WTC11 (cell line): Measurements from ENCODE around the gene HNRNPCL4.
"Not testable (repeated sequence)": the region's sequence is repeated elsewhere in the genome, so short reads cannot be mapped to it uniquely, and the experiment has no call there.

Experiments
- CTCF ChIP-seq: fragments of 200-600 bp; IDR thresholded peaks from 2 replicates; pipeline ENCODE4 v1.8.0; 2022; ENCODE audit warnings: antibody characterized with exemption
- ESRRA ChIP-seq: sonication (generic); formaldehyde crosslinking; IDR thresholded peaks from 2 replicates; pipeline ENCODE4 v1.8.1; 2022; ENCODE audit warnings: mild to moderate bottlenecking, missing genetic modification reagents, borderline replicate concordance
- FOXJ3 ChIP-seq: sonication (generic); formaldehyde crosslinking; IDR thresholded peaks from 2 replicates; pipeline ENCODE4 v1.9.0; 2021; ENCODE audit warnings: missing genetic modification reagents, mild to moderate bottlenecking, borderline replicate concordance
- FOXK1 ChIP-seq: sonication (generic); formaldehyde crosslinking; IDR thresholded peaks from 2 replicates; pipeline ENCODE4 v1.8.0; 2022; ENCODE audit warnings: mild to moderate bottlenecking, moderate library complexity, missing genetic modification reagents
- JAZF1 ChIP-seq: fragments of 250-450 bp; sonication (Bioruptor Pico); IDR thresholded peaks from 2 replicates; pipeline ENCODE4 v1.9.0; 2021; ENCODE audit warnings: moderate library complexity, mild to moderate bottlenecking, inconsistent platforms
- JUN ChIP-seq: sonication (generic); formaldehyde crosslinking; IDR thresholded peaks from 2 replicates; pipeline ENCODE4 v1.8.0; 2023; ENCODE audit warnings: mild to moderate bottlenecking, missing genetic modification reagents
- MAX ChIP-seq: sonication (generic); formaldehyde crosslinking; IDR thresholded peaks from 2 replicates; pipeline ENCODE4 v1.8.0; 2022; ENCODE audit warnings: mild to moderate bottlenecking, missing genetic modification reagents
- NFYB ChIP-seq: sonication (generic); formaldehyde crosslinking; conservative IDR thresholded peaks from 2 replicates; pipeline ENCODE4 v1.8.0; 2022; ENCODE audit warnings: low read depth, missing genetic modification reagents
- SP1 ChIP-seq: sonication (generic); formaldehyde crosslinking; conservative IDR thresholded peaks from 2 replicates; pipeline ENCODE4 v1.8.1; 2022; ENCODE audit warnings: missing genetic modification reagents
- ZNF232 ChIP-seq: sonication (generic); formaldehyde crosslinking; IDR thresholded peaks from 2 replicates; pipeline ENCODE4 v1.8.0; 2022; ENCODE audit warnings: mild to moderate bottlenecking, missing genetic modification reagents
- ZNF512 ChIP-seq: sonication (generic); formaldehyde crosslinking; IDR thresholded peaks from 2 replicates; pipeline ENCODE4 v1.8.1; 2022; ENCODE audit warnings: missing genetic modification reagents, borderline replicate concordance
- TF ChIP-seq, protein P1 (sequence below): sonication (generic); formaldehyde crosslinking; IDR thresholded peaks from 2 replicates; pipeline ENCODE4 v1.8.1; 2022; ENCODE audit warnings: mild to moderate bottlenecking, moderate library complexity, missing genetic modification reagents
- TF ChIP-seq, protein P2 (sequence below): fragments of 250-450 bp; sonication (Bioruptor Pico); conservative IDR thresholded peaks from 2 replicates; pipeline ENCODE4 v1.9.0; 2021; ENCODE audit warnings: mild to moderate bottlenecking

DNA sequence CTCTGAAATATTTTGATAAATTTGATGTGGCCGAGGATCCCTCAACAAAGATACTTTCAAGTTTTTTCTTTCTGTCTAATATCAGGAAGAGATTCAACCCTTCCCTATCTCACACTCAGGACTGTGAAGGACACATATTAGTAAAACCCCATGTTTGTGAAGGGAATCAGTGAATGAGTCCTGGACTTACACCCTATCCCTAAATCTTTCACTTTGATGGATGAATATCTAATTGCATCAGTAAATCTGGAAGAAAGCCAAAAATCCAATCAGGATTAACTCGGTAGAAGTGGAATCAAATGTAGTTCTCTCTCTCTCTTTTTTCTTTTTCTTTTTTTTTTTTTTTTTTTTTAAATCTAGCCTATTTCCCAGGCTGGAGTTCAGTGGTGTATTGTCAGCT is 6.1 kb upstream of the HNRNPCL4 start, which contains the start of gene PRAMEF9:
- TF ChIP-seq SP1; NFYB (CRISPR knock-in tag); MAX; ESRRA (CRISPR knock-in tag); CTCF; FOXJ3; FOXK1 (CRISPR knock-in tag); ZNF512 (CRISPR knock-in tag); JUN (CRISPR knock-in tag); JAZF1 (CRISPR knock-in tag); ZNF232 (CRISPR knock-in tag): not testable (repeated sequence)
- TF ChIP-seq, protein P1, sequence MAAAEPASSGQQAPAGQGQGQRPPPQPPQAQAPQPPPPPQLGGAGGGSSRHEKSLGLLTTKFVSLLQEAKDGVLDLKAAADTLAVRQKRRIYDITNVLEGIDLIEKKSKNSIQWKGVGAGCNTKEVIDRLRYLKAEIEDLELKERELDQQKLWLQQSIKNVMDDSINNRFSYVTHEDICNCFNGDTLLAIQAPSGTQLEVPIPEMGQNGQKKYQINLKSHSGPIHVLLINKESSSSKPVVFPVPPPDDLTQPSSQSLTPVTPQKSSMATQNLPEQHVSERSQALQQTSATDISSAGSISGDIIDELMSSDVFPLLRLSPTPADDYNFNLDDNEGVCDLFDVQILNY (CRISPR knock-in tag), result not testable (repeated sequence)
- TF ChIP-seq, protein P2, sequence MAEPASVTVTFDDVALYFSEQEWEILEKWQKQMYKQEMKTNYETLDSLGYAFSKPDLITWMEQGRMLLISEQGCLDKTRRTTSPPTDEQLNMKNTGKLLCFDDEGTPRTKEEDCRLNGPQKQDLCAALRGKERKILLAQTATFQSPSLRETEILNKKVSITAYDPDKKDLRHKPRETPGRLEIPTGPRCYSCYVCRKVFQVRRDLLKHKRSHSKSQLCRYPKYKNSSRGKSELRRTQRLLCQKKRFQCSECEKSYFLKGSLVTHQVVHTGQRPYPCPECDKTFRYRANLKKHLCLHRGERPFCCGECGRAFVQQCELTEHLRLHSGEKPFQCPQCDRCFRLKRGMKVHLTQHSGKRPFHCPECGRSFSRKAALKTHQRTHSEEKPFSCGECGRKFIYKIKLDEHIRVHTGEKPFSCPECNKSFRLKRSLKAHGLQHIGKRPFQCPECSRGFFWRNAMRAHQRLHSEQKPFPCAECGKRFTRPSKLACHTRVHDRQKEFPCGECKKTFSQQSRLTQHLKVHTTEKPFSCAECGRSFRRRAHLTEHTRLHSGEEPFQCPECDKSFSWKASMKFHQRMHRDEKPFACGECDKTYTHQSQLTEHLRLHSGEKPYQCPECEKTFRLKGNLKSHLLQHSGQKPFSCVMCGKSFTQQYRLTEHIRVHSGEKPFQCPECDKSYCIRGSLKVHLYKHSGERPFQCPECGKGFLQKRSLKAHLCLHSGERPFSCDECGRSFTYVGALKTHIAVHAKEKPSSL (CRISPR knock-in tag), result not testable (repeated sequence)
